H1 (cell line): ENCODE results near the gene IRF8. TPM values are rescaled to one million over a fixed set of nuclear protein-coding genes. Genes with fewer than 3 reads are reported as not detected.

Experiments used
- KDM5A ChIP-seq: fragments of 200-600 bp; IDR thresholded peaks from 2 replicates; pipeline ENCODE4 v1.7.1; 2012; ENCODE audit warnings: mild to moderate bottlenecking, low read length, inconsistent platforms, mixed read lengths
- POLR2AphosphoS5 ChIP-seq: IDR thresholded peaks from 2 replicates; pipeline ENCODE4 v1.6.1; 2011; ENCODE audit warnings: low read depth, low read length
- RBBP5 ChIP-seq: IDR thresholded peaks from 2 replicates; pipeline ENCODE4 v1.7.1; 2012; ENCODE audit warnings: low read depth, mild to moderate bottlenecking, inconsistent platforms, low read length, moderate library complexity, borderline replicate concordance
- SAP30 ChIP-seq: fragments of 300-600 bp; sonication (generic); IDR thresholded peaks from 2 replicates; pipeline ENCODE4 v1.7.1; 2012; ENCODE audit warnings: low read length, moderate library complexity, mild to moderate bottlenecking, inconsistent platforms; ENCODE audit not compliant: insufficient read depth, insufficient replicate concordance
- SIX5 ChIP-seq: IDR thresholded peaks from 2 replicates; pipeline ENCODE4 v1.6.1; 2011; ENCODE audit warnings: mild to moderate bottlenecking, low read depth, low read length
- SP1 ChIP-seq: IDR thresholded peaks from 2 replicates; pipeline ENCODE4 v1.6.1; 2011; ENCODE audit warnings: low read depth, low read length
- SP4 ChIP-seq: IDR thresholded peaks from 2 replicates; pipeline ENCODE4 v1.6.1; 2012; ENCODE audit warnings: low read length, inconsistent platforms
- TAF7 ChIP-seq: optimal IDR thresholded peaks from 2 replicates; pipeline ENCODE3; 2011; ENCODE audit warnings: low read depth, mild to moderate bottlenecking, inconsistent platforms, low read length, moderate library complexity, borderline replicate concordance
- TCF12 ChIP-seq: IDR thresholded peaks from 2 replicates; pipeline ENCODE4 v1.6.1; 2011; ENCODE audit warnings: low read depth, mild to moderate bottlenecking, low read length
- polyA plus RNA-seq, 7 experiments: library from polyadenylated mRNA; depleted of rRNA in 3 of 7; stranded (reverse) in 5 of 7; unstranded in 2 of 7; fragments of >200 nt in 5 of 7; fragments of 200-250 nt in 2 of 7; gene quantifications; 1 replicate in 5 of 7; 2 replicates in 1 of 7; 4 replicates in 1 of 7; pipeline versions ENCODE4 v1.2.1 to v1.2.3, GENCODE V29; 2011 to 2013; ENCODE audit warnings: missing spikeins in 2 of 7, mixed read lengths in 2 of 7
- total RNA-seq: library from RNA; stranded (reverse); fragmentation: NEBNext Ultra II Directional; extraction: Animal tissue kit (Norgen Biotek cat#: 25700); gene quantifications from 2 replicates; pipeline ENCODE4 v1.2.1, GENCODE V29; 2021
- TF ChIP-seq, protein P1 (sequence below): fragments of 300-600 bp; sonication (generic); IDR thresholded peaks from 2 replicates; pipeline ENCODE4 v1.7.1; 2012; ENCODE audit warnings: low read length, moderate library complexity, mild to moderate bottlenecking, inconsistent platforms; ENCODE audit not compliant: insufficient replicate concordance
- TF ChIP-seq, protein P2 (sequence below): IDR thresholded peaks from 2 replicates; pipeline ENCODE4 v1.6.1; 2012; ENCODE audit warnings: inconsistent platforms
- TF ChIP-seq, protein P3 (sequence below): IDR thresholded peaks from 2 replicates; pipeline ENCODE4 v1.6.1; 2012; ENCODE audit warnings: inconsistent platforms

The IRF8 gene
- total and polyA plus RNA-seq, 2 of the 8 experiments (the other 6 are each of a cell fraction or from before 2014, with no cell fraction given) = 0.35 to 2.0 TPM

DNA sequence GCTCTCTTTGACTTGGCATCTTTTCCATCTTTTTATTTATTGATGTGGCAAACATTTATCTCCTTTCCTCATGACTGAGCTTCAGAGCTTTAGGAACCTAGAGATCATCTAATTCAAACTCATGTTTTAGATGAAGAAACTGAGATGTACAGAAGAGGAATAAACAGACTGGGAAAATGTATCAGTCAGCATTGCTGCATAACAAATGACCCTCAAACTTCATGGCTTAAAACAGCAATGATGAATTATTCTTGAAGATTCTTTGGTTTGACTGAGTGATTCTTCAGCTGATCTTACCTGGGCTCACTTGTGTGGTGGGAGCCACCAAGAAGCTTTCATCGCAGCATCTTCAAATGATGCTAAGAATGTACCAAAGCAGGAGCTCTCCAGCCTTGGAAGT, 44.0 kb upstream of the IRF8 start (continued):
- TF ChIP-seq, protein P1, sequence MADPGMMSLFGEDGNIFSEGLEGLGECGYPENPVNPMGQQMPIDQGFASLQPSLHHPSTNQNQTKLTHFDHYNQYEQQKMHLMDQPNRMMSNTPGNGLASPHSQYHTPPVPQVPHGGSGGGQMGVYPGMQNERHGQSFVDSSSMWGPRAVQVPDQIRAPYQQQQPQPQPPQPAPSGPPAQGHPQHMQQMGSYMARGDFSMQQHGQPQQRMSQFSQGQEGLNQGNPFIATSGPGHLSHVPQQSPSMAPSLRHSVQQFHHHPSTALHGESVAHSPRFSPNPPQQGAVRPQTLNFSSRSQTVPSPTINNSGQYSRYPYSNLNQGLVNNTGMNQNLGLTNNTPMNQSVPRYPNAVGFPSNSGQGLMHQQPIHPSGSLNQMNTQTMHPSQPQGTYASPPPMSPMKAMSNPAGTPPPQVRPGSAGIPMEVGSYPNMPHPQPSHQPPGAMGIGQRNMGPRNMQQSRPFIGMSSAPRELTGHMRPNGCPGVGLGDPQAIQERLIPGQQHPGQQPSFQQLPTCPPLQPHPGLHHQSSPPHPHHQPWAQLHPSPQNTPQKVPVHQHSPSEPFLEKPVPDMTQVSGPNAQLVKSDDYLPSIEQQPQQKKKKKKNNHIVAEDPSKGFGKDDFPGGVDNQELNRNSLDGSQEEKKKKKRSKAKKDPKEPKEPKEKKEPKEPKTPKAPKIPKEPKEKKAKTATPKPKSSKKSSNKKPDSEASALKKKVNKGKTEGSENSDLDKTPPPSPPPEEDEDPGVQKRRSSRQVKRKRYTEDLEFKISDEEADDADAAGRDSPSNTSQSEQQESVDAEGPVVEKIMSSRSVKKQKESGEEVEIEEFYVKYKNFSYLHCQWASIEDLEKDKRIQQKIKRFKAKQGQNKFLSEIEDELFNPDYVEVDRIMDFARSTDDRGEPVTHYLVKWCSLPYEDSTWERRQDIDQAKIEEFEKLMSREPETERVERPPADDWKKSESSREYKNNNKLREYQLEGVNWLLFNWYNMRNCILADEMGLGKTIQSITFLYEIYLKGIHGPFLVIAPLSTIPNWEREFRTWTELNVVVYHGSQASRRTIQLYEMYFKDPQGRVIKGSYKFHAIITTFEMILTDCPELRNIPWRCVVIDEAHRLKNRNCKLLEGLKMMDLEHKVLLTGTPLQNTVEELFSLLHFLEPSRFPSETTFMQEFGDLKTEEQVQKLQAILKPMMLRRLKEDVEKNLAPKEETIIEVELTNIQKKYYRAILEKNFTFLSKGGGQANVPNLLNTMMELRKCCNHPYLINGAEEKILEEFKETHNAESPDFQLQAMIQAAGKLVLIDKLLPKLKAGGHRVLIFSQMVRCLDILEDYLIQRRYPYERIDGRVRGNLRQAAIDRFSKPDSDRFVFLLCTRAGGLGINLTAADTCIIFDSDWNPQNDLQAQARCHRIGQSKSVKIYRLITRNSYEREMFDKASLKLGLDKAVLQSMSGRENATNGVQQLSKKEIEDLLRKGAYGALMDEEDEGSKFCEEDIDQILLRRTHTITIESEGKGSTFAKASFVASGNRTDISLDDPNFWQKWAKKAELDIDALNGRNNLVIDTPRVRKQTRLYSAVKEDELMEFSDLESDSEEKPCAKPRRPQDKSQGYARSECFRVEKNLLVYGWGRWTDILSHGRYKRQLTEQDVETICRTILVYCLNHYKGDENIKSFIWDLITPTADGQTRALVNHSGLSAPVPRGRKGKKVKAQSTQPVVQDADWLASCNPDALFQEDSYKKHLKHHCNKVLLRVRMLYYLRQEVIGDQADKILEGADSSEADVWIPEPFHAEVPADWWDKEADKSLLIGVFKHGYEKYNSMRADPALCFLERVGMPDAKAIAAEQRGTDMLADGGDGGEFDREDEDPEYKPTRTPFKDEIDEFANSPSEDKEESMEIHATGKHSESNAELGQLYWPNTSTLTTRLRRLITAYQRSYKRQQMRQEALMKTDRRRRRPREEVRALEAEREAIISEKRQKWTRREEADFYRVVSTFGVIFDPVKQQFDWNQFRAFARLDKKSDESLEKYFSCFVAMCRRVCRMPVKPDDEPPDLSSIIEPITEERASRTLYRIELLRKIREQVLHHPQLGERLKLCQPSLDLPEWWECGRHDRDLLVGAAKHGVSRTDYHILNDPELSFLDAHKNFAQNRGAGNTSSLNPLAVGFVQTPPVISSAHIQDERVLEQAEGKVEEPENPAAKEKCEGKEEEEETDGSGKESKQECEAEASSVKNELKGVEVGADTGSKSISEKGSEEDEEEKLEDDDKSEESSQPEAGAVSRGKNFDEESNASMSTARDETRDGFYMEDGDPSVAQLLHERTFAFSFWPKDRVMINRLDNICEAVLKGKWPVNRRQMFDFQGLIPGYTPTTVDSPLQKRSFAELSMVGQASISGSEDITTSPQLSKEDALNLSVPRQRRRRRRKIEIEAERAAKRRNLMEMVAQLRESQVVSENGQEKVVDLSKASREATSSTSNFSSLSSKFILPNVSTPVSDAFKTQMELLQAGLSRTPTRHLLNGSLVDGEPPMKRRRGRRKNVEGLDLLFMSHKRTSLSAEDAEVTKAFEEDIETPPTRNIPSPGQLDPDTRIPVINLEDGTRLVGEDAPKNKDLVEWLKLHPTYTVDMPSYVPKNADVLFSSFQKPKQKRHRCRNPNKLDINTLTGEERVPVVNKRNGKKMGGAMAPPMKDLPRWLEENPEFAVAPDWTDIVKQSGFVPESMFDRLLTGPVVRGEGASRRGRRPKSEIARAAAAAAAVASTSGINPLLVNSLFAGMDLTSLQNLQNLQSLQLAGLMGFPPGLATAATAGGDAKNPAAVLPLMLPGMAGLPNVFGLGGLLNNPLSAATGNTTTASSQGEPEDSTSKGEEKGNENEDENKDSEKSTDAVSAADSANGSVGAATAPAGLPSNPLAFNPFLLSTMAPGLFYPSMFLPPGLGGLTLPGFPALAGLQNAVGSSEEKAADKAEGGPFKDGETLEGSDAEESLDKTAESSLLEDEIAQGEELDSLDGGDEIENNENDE = no peak
- TF ChIP-seq SIX5 (no peak), RBBP5 (no peak), SAP30 (no peak), TCF12 (no peak), POLR2AphosphoS5 (no peak), SP4 (no peak), SP1 (no peak), KDM5A (no peak), TAF7 (no peak)
- TF ChIP-seq, protein P2, sequence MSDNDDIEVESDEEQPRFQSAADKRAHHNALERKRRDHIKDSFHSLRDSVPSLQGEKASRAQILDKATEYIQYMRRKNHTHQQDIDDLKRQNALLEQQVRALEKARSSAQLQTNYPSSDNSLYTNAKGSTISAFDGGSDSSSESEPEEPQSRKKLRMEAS = no peak
- TF ChIP-seq, protein P3, sequence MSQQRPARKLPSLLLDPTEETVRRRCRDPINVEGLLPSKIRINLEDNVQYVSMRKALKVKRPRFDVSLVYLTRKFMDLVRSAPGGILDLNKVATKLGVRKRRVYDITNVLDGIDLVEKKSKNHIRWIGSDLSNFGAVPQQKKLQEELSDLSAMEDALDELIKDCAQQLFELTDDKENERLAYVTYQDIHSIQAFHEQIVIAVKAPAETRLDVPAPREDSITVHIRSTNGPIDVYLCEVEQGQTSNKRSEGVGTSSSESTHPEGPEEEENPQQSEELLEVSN = no peak
